ENCODE results near the gene SSRP1.
"Not testable (repeated sequence)": the region's sequence is repeated elsewhere in the genome, so short reads cannot be mapped to it uniquely, and the experiment has no call there.

The SSRP1 gene

DNA sequence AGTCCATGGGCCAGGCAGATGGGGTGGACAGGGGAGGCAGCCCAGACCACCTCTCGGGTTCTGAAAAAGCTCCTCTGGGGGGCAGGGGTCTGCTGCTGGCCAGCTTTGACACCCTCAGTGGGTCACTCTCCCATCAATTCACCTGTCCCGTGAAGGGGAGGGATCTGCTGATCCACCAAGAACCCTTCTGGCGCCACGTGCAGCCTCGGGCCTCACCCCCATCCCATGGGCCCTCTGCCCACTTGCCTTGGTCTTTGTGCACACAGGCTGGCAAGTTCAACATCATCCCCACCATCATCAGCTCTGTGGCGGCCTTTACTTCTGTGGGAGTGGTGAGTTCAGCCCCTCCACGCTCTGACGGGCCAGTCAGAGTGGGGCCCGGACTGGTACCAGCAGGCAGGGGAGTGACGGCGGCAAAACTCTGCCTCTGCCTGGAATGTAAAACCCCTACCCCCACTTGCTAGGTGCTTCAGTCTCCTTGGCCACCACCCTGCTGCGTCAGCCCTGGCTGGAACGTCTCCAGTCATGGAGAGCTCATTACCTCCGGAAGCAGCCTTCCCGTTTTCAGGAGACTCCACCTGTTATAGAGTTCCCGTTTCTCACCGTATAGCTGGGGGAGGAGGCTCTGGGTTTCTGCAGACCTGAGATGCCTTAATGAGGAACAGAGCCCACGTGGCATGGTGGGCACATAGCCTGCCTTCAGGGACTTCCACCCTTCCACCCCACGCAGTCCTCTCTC is 32.6 kb upstream of the SSRP1 start:
- Histone ChIP-seq H3K4me1 (ENCODE audit: insufficient read depth, low read length) (peaks cover 10% of the 10 kb centered on the region), H3K4me3 (ENCODE audit: low read length) (no peak overlapping the region), H3K27me3 (ENCODE audit: insufficient read depth, low read length) (peaks cover 9% of the 10 kb centered on the region)

DNA sequence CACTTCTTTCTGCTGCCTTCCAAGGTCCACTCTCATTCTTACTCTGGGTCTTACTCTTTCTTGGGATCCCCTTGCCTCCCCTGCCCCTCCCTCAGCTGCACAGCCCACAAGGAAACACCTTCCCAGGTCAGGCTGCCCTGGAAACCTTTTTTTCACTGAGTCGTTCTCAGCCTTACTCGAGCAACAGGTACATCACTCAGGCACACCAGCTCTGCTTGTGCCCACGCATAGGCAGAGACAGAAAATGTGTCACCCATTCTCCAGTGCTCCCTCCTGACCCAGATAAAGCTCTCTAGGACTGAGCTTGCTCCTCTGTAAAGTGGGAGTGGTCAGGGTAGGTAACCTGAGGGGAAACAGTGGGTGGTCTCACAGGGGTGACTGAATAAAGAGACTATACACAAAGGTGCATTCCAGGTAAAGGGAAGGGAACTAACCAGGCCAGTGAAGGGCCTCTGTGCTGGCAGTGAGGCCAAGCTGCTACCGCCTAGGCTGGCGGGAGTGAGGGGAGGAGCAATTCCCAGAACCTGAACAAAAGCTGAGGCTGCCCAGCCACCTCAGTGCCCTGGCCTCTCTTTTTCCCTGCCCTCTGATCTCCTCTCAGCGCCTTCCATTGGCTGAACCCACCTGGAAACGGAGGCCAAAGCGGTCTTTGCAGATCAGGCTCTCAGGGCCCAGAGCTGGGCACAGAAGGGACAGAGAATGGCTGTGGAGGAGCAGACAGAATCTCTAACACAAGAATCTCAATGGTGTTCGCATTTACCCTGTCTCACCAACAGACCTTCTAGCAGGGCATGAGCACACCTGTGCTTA is 29.4 kb upstream of the SSRP1 start:
- no peaks in the 10 kb centered on the region for H3K36me3 ChIP-seq (ENCODE audit: insufficient read depth, low read length)
- H3K4me3 ChIP-seq (ENCODE audit: low read length), result no peak overlapping the region
- H3K27me3 ChIP-seq (ENCODE audit: insufficient read depth, low read length), result peaks cover 4% of the 10 kb centered on the region
- no peaks in the 10 kb centered on the region for H3K9me3 ChIP-seq (ENCODE audit: low read length)
- peaks cover 10% of the 10 kb centered on the region for H3K4me1 ChIP-seq (ENCODE audit: insufficient read depth, low read length)
- no peak overlapping the region for H2AFZ ChIP-seq (ENCODE audit: low read depth, low read length)

More for the DNA sequence above, 32.6 kb upstream of the SSRP1 start:
- H2AFZ ChIP-seq (ENCODE audit: low read depth, low read length), result no peak overlapping the region
- no peaks in the 10 kb centered on the region for H3K36me3 ChIP-seq (ENCODE audit: insufficient read depth, low read length)
- no peaks in the 10 kb centered on the region for H3K9me3 ChIP-seq (ENCODE audit: low read length)

DNA sequence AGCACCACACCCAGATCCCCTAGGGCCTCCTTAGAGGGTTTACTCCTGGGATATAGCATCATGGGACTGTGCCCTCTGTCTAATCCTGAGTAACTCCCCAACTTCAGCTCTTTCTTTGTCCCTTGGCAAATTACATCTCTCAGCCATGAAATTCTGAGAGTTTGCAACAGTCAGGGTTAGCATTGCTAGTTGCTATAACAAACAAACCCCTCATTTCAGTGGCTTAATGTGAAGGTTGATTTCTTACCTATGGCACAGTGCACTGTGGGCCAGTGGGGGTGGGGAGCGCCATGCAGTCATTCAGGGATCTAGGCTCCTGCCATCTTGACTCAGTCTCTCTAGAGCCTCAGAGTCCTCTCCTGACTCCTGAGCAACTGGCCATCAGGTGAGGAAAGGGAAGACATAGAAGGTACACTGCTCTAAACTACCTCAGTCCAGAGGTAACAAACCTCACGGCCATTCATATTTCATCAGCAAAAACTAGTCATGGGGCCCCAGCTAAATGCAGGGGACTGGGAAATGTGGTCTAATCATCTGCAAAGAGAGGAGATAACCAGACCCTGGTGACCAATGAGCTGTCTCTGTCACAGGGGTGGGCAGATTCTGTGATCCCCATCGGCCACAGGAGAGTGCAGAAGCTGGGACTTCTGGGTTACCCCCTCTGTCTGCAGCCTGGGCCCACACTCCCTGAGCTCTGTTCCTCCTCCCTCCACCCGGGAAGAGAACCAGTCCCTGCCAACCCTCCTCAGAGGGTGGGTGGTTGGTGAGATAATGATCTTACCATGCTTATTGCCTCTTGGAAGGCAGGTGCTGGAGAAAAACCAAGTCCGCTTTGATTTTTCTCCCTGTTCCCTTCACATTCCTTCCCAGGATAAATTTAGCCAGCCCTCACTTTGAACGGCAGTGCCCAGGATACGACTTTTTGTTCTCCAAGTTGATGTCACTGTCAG is 27.7 kb upstream of the SSRP1 start:
- Histone ChIP-seq H3K4me1 (ENCODE audit: insufficient read depth, low read length) (peaks cover 10% of the 10 kb centered on the region), H2AFZ (ENCODE audit: low read depth, low read length) (no peak overlapping the region), H3K36me3 (ENCODE audit: insufficient read depth, low read length) (no peaks in the 10 kb centered on the region), H3K9me3 (ENCODE audit: low read length) (no peaks in the 10 kb centered on the region), H3K27me3 (ENCODE audit: insufficient read depth, low read length) (peaks cover 4% of the 10 kb centered on the region), H3K4me3 (ENCODE audit: low read length) (no peak overlapping the region)

DNA sequence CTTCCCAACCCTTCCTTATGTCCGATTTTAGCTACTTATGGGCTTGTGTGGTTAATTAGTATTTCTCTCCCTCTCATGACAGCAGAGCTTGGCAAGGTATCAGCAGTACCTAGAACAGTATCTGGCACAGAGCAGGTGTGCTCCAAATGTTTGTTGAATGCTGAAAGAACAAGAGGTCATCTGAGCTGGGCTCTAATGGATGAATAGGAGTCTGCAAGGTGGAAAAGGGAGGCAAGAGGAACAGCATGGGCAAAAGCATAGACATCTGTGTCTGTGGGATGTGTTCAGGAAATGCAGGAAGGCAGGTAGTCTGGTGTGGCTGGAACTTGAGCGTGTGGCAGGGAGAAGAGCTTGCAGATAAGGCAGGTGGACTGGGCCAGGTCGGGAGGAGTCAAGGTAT is 26.2 kb upstream of the SSRP1 start:
- Histone ChIP-seq H3K36me3 (ENCODE audit: insufficient read depth, low read length) (no peaks in the 10 kb centered on the region), H3K4me3 (ENCODE audit: low read length) (no peak overlapping the region), H3K9me3 (ENCODE audit: low read length) (no peaks in the 10 kb centered on the region), H2AFZ (ENCODE audit: low read depth, low read length) (no peak overlapping the region), H3K27me3 (ENCODE audit: insufficient read depth, low read length) (peaks cover 4% of the 10 kb centered on the region), H3K4me1 (ENCODE audit: insufficient read depth, low read length) (peaks cover 10% of the 10 kb centered on the region)

DNA sequence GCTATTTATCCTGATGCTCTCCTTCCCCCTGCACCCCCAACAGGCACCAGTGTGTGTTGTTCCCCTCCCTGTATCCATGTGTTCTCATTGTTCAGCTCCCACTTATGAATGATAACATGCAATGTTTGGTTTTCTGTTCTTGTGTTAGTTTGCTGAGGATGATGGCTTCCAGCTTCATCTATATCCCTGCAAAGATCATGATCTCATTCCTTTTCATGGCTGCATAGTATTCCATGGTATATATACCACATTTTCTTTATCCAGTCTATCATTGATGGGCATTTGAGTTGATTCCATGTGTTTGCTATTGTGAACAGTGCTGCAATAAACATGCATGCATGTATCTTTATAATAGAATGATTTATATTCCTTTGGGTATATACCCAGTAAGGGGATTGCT is 25.7 kb upstream of the SSRP1 start:
- not testable (repeated sequence) for H3K4me3 ChIP-seq (ENCODE audit: low read length); H2AFZ ChIP-seq (ENCODE audit: low read depth, low read length); H3K36me3 ChIP-seq (ENCODE audit: insufficient read depth, low read length); H3K27me3 ChIP-seq (ENCODE audit: insufficient read depth, low read length); H3K9me3 ChIP-seq (ENCODE audit: low read length)
- H3K4me1 ChIP-seq (ENCODE audit: insufficient read depth, low read length), result peaks cover 10% of the 10 kb centered on the region

DNA sequence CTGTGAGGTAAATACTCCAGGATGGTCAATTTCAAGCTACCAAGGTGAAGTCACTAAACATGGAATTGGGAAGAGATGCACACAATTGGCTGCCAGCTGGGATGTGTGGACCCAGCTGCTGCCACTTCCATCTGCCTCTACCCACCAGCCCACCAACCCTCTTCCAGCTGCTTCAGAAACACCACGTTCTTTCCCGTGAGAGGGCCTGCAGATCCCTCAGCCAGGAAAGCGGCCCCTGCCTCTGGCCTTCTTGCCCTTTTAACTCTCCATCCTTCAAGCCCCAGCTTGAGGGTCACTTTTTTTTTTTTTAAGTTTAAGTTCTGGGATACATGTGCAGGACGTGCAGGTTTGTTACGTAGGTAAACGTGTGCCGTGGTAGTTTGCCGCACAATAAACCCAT is 25.3 kb upstream of the SSRP1 start:
- Histone ChIP-seq H3K4me3 (ENCODE audit: low read length) (no peak overlapping the region), H3K9me3 (ENCODE audit: low read length) (no peaks in the 10 kb centered on the region), H3K36me3 (ENCODE audit: insufficient read depth, low read length) (no peaks in the 10 kb centered on the region), H3K4me1 (ENCODE audit: insufficient read depth, low read length) (peaks cover 10% of the 10 kb centered on the region), H2AFZ (ENCODE audit: low read depth, low read length) (no peak overlapping the region), H3K27me3 (ENCODE audit: insufficient read depth, low read length) (peaks cover 4% of the 10 kb centered on the region)

DNA sequence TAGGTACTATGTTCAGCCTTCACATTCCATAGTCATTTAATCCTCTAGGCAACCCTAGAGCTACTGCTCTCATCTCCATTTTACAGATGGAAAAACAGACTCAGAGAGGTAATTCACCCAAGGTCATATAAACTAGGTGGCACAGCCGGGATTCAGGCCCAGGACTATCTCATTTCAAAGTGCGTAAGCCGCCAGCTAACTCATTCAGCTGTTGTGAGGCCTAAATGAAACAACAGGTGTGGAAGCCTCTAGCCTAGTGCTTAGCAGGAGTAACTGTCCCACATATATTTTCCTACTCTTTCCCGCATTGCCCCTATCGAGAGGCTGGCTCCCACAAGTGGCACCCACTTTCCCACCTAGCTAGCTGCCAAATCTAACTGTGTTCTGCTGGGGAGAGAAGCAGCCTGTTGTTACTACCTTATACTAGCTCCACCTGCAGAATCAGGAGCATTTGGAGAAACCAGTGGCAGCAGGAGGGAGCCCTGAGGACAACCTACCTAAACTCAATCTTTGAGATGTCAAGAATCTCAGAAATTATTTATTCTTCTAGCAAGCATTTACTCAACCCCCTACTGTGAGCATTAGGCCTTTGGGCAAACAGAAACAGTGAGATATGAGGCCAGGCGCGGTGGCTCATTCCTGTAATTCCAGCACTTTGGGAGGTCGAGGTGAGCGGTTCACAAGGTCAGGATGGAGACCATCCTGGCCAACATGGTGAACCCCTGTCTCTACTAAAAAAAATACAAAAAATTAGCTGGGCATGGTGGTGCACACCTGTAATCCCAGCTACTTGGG is 24.4 kb upstream of the SSRP1 start:
- Histone ChIP-seq H3K36me3 (ENCODE audit: insufficient read depth, low read length) (no peaks in the 10 kb centered on the region), H3K9me3 (ENCODE audit: low read length) (no peaks in the 10 kb centered on the region), H3K4me1 (ENCODE audit: insufficient read depth, low read length) (peaks cover 1% of the 10 kb centered on the region), H3K27me3 (ENCODE audit: insufficient read depth, low read length) (peaks cover 4% of the 10 kb centered on the region), H2AFZ (ENCODE audit: low read depth, low read length) (no peak overlapping the region), H3K4me3 (ENCODE audit: low read length) (no peak overlapping the region)

DNA sequence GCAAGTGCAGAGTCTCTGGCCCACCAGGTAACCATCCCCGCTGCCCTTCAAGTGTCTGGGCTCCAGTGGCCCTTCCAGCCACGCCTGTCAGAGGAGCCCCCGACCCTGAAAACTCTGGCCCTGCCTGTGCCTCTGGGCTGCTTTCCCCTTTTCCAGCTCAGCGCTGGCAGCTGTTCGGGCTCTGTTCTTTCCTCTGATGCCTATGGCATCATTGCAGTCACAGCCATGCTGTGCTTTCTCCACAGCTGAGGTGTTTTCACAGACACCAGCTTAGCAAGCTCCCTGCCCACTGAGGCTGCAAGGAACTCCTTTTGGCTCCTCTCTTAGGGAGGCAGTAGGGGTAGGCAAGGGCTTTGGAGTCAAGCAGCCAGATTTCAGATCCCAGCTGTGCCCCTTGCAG is 23.7 kb upstream of the SSRP1 start:
- peaks cover 4% of the 10 kb centered on the region for H3K27me3 ChIP-seq (ENCODE audit: insufficient read depth, low read length)
- H2AFZ ChIP-seq (ENCODE audit: low read depth, low read length), result no peak overlapping the region
- H3K4me3 ChIP-seq (ENCODE audit: low read length), result no peak overlapping the region
- H3K36me3 ChIP-seq (ENCODE audit: insufficient read depth, low read length), result no peaks in the 10 kb centered on the region
- peaks cover 2% of the 10 kb centered on the region for H3K4me1 ChIP-seq (ENCODE audit: insufficient read depth, low read length)
- H3K9me3 ChIP-seq (ENCODE audit: low read length), result no peaks in the 10 kb centered on the region

DNA sequence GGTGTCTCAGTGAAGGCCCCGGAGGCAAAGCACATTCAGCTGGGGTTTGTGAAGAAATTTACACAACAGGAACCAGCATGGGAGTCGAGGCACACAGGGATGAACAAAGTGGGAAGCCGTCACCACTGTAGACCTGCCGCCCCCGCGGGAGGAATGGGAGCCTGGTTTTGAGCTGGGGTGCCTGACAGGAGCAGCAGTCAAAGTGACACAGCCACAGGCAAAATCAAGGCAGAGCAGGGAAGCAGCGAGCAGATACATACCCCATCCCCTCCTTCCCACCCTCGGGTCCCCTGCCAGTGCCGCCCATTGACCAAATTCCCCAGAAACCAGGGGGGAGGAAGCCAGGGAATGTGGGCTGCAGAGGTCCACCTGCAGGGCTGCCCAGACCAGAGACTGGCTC is 23.3 kb upstream of the SSRP1 start:
- Histone ChIP-seq H3K4me3 (ENCODE audit: low read length) (no peak overlapping the region), H3K4me1 (ENCODE audit: insufficient read depth, low read length) (peaks cover 5% of the 10 kb centered on the region), H2AFZ (ENCODE audit: low read depth, low read length) (no peak overlapping the region), H3K9me3 (ENCODE audit: low read length) (no peaks in the 10 kb centered on the region), H3K27me3 (ENCODE audit: insufficient read depth, low read length) (peaks cover 4% of the 10 kb centered on the region), H3K36me3 (ENCODE audit: insufficient read depth, low read length) (no peaks in the 10 kb centered on the region)

DNA sequence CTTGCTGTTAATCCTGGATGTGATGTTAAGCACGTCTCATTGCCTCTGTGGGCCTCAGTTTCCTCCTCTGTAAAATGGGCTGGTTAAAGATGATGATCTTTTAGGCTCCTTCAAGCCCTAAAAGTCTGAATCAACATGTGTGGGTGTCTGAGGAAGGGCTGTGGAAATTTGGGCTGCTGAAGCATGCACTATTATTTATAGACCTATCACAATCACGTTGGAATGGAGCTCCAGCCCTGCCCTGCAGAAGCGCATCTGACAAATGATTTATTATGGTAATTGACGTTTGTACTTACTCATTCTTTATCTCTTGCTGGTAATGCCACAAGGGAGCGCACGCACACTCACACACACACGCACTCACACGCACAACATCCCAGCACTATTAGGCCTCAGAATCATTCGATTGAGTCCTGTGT is 22.9 kb upstream of the SSRP1 start:
- Histone ChIP-seq H3K4me1 (ENCODE audit: insufficient read depth, low read length) (peaks cover 9% of the 10 kb centered on the region), H3K36me3 (ENCODE audit: insufficient read depth, low read length) (no peaks in the 10 kb centered on the region), H3K4me3 (ENCODE audit: low read length) (no peak overlapping the region), H2AFZ (ENCODE audit: low read depth, low read length) (no peak overlapping the region), H3K27me3 (ENCODE audit: insufficient read depth, low read length) (peaks cover 4% of the 10 kb centered on the region), H3K9me3 (ENCODE audit: low read length) (no peaks in the 10 kb centered on the region)

DNA sequence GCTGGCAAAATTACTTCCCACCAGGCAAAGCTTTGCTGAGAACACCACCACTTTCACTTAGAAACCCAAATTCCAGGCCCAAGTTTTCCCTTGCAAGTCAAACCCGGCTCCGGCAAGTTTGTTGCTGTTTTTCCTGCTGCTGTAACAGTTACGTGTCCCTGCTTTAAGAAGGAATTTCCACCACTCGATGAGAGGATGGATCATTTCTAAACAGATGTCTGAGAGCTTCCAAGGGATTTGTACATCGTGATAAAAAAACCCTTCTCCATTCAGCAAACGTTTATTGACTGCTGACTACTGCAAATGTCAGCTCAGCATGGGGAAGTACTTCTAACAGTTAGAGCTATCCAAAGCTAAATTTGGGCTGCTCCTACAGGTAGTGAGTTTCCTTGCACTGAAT is 22.2 kb upstream of the SSRP1 start:
- Histone ChIP-seq H3K9me3 (ENCODE audit: low read length) (no peaks in the 10 kb centered on the region), H3K36me3 (ENCODE audit: insufficient read depth, low read length) (no peaks in the 10 kb centered on the region), H3K27me3 (ENCODE audit: insufficient read depth, low read length) (no peaks in the 10 kb centered on the region), H2AFZ (ENCODE audit: low read depth, low read length) (no peak overlapping the region), H3K4me1 (ENCODE audit: insufficient read depth, low read length) (peaks cover 16% of the 10 kb centered on the region), H3K4me3 (ENCODE audit: low read length) (no peak overlapping the region)

DNA sequence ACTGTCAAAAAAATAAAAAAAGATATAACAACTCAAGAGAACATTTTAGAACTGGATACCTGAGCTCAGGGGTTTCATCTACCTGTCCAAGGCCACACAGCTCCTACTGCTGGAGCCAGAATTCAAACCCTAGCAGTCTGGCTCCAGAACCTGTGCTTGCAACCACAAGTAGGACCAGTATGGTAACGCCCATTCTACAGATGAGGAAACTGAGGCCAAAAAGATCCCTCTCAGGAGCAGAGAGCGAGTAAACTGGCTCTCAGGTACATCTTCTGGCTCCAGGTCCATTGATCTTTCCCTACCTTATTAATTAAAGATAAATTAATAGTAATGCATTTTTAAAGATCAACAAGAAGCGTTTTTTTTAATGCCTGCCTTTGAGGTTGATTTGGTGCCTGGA is 21.6 kb upstream of the SSRP1 start:
- Histone ChIP-seq H3K4me3 (ENCODE audit: low read length) (no peak overlapping the region), H2AFZ (ENCODE audit: low read depth, low read length) (no peak overlapping the region), H3K4me1 (ENCODE audit: insufficient read depth, low read length) (peaks cover 20% of the 10 kb centered on the region), H3K27me3 (ENCODE audit: insufficient read depth, low read length) (no peaks in the 10 kb centered on the region), H3K9me3 (ENCODE audit: low read length) (no peaks in the 10 kb centered on the region), H3K36me3 (ENCODE audit: insufficient read depth, low read length) (no peaks in the 10 kb centered on the region)

All from neuron (in vitro differentiated cells).